Measurements from ENCODE around the gene EXO5. TPM values are rescaled to one million over a fixed set of nuclear protein-coding genes. Genes with fewer than 3 reads are reported as not detected.

The EXO5 gene
- total and polyA plus RNA-seq, 2 of the 4 experiments (the other 2 are of a cell fraction): 7.8 to 11.1 TPM

DNA sequence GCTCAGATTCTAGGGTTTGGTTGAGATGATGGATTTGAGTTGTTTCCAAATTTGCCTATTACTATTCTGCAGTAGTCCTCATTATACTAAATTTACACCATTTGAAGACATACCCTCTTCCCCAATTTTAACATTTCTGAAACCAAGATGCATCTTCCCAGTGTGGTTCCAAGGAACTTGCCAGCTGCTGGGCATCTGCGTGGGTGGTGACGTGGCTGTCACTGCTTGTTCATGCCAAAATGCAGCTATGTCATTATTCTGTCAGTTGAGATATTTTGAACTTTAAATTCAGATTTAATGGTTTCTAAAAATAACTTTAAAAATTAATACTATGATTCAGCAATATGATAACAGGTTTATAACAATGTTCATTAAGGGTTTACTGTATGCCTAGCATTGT lies 30.3 kb upstream of the EXO5 start:
- ChIA-PET CTCF (no interaction called here), POLR2A (ENCODE audit: unreplicated experiment) (no interaction called here)
- 0 out of 2 replicates have a peak, but pooled peaks cover 2% of the 10 kb centered on the region for H3K4me1 ChIP-seq (ENCODE audit: control insufficient read depth, insufficient read depth, low read length)
- no peak overlapping the region for H2BK20ac ChIP-seq (ENCODE audit: low read depth, low read length)
- peaks cover 13% of the 10 kb centered on the region for H3K9me3 ChIP-seq (ENCODE audit: control insufficient read depth, insufficient read depth, low read length)
- no peaks in the 10 kb centered on the region; the same call in 1 of the 2 replicates for H3K9me1 ChIP-seq (ENCODE audit: insufficient read depth, low read length)
- H2BK15ac ChIP-seq (ENCODE audit: low read depth, low read length): no peak overlapping the region
- in situ Hi-C loops (cut with MboI; ENCODE audit: low sequenced_read_pairs): no loop called here
- no peaks in the 10 kb centered on the region for H4K20me1 ChIP-seq (ENCODE audit: insufficient read depth, low read length)
- DNase-seq (no peak), ATAC-seq (ENCODE audit: low read depth) (no peak)
- H3K4ac ChIP-seq (ENCODE audit: low read depth, low read length): no peak overlapping the region
- no peak overlapping the region for H3K27ac ChIP-seq (ENCODE audit: insufficient read depth, low read length)
- H2AK5ac ChIP-seq (ENCODE audit: low read depth, low read length): no peak overlapping the region
- TF ChIP-seq, protein P1, sequence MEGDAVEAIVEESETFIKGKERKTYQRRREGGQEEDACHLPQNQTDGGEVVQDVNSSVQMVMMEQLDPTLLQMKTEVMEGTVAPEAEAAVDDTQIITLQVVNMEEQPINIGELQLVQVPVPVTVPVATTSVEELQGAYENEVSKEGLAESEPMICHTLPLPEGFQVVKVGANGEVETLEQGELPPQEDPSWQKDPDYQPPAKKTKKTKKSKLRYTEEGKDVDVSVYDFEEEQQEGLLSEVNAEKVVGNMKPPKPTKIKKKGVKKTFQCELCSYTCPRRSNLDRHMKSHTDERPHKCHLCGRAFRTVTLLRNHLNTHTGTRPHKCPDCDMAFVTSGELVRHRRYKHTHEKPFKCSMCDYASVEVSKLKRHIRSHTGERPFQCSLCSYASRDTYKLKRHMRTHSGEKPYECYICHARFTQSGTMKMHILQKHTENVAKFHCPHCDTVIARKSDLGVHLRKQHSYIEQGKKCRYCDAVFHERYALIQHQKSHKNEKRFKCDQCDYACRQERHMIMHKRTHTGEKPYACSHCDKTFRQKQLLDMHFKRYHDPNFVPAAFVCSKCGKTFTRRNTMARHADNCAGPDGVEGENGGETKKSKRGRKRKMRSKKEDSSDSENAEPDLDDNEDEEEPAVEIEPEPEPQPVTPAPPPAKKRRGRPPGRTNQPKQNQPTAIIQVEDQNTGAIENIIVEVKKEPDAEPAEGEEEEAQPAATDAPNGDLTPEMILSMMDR (conservative IDR thresholded peaks at IDR 0.05; ENCODE audit: low read depth, low read length): no peak
- TF ChIP-seq, protein P2, sequence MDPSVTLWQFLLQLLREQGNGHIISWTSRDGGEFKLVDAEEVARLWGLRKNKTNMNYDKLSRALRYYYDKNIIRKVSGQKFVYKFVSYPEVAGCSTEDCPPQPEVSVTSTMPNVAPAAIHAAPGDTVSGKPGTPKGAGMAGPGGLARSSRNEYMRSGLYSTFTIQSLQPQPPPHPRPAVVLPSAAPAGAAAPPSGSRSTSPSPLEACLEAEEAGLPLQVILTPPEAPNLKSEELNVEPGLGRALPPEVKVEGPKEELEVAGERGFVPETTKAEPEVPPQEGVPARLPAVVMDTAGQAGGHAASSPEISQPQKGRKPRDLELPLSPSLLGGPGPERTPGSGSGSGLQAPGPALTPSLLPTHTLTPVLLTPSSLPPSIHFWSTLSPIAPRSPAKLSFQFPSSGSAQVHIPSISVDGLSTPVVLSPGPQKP (IDR thresholded peaks at IDR 0.05; ENCODE audit: borderline replicate concordance, low read depth, low read length): no peak
- TF ChIP-seq USF2 (IDR thresholded peaks at IDR 0.05; ENCODE audit: low read depth, low read length) (no peak), RFX5 (IDR thresholded peaks at IDR 0.05; ENCODE audit: low read depth, low read length) (no peak), RAD21 (IDR thresholded peaks at IDR 0.05; ENCODE audit: low read length) (no peak), FOS (IDR thresholded peaks at IDR 0.05; ENCODE audit: low read depth, low read length) (no peak), MXI1 (IDR thresholded peaks at IDR 0.05; ENCODE audit: borderline replicate concordance, low read depth, low read length) (no peak)
- no peak overlapping the region; the same call in 1 of the 2 replicates for H3K9ac ChIP-seq (ENCODE audit: low read depth, low read length)
- dilution Hi-C loops (cut with HindIII; ENCODE audit: low sequenced_read_pairs, unreplicated experiment): no loop called here
- BruUV-seq (replicated peaks): no TSS peak
- H3K23ac ChIP-seq (ENCODE audit: low read depth, low read length): no peak overlapping the region
- peaks cover 7% of the 10 kb centered on the region for H3K36me3 ChIP-seq (ENCODE audit: control insufficient read depth, insufficient read depth, low read length)
- H3K4me2 ChIP-seq (ENCODE audit: low read depth, low read length): peak overlapping the region; percentile 89
- peaks cover 0 to 11% of the 10 kb centered on the region in 2 experiments; a peak in 2 of 4 replicates for H3K79me1 ChIP-seq (ENCODE audit: low read depth in 1 of 2, low read length in 2 of 2)
- peak overlapping the region; percentile 98 for H3K4me3 ChIP-seq (ENCODE audit: insufficient read depth, low read depth, low read length)
- H4K91ac ChIP-seq (ENCODE audit: insufficient read depth, low read depth, low read length): no peak overlapping the region
- WGBS, 2 experiments (ENCODE audit: extremely low coverage in 2 of 2, insufficient read length in 1 of 2): no CpG with 5 or more reads among the region's 2 CpGs
- no peak overlapping the region for H3K18ac ChIP-seq (ENCODE audit: low read depth, low read length)
- intact Hi-C loops (cut with micrococcal nuclease): no loop called here
- H4K8ac ChIP-seq (ENCODE audit: low read depth in 2 of 2, low read length in 2 of 2): peak overlapping the region; percentile 44 to 63; a peak in 2 of 4 replicates
- H3K14ac ChIP-seq (replicated peaks; ENCODE audit: low read depth, low read length): no peak overlapping the region
- H4K5ac ChIP-seq (ENCODE audit: low read depth, low read length): no peak overlapping the region
- H3K27me3 ChIP-seq (ENCODE audit: control insufficient read depth, insufficient read depth, low read length): no peaks in the 10 kb centered on the region
- H3K56ac ChIP-seq (ENCODE audit: extremely low read depth, insufficient read depth, low read length): peak overlapping the region; percentile 8; the same call in 1 of the 2 replicates
- peak overlapping the region; percentile 11 for H2AK9ac ChIP-seq (replicated peaks; ENCODE audit: low read depth, low read length, poor library complexity)
- peak overlapping the region; percentile 88 for H2AFZ ChIP-seq (replicated peaks; ENCODE audit: low read length, poor library complexity)
- H2BK5ac ChIP-seq (ENCODE audit: low read depth, low read length, poor library complexity, severe bottlenecking): no peak overlapping the region
- H2BK120ac ChIP-seq (ENCODE audit: low read depth, low read length): no peak overlapping the region

Measured in IMR-90 (cell line).